Prostate gland (tissue), 2 donors: Measurements from ENCODE around the gene GAMT. TPM values are rescaled to one million over a fixed set of nuclear protein-coding genes. Genes with fewer than 3 reads are reported as not detected.

ENCODE experiments used
- DNase-seq: peaks from one replicate; pipeline ENCODE4 v3.0.0-alpha.2; 2019; ENCODE audit warnings: low spot score
- H3K27ac ChIP-seq, 2 donors: fragments of 200-600 bp; sonication (generic); 2 replicates each; pipeline ENCODE4 v1.5.1; 2017 to 2019
- H3K27me3 ChIP-seq: fragments of 200-600 bp; sonication (generic); replicated peaks from 2 replicates; pipeline ENCODE4 v1.5.1; 2019; ENCODE audit not compliant: insufficient read depth
- H3K36me3 ChIP-seq, 2 donors: fragments of 200-600 bp; sonication (generic); 1 replicate in 1 of 2; 2 replicates in 1 of 2; pipeline versions ENCODE4 v1.5.1 to v1.8.1; 2017 to 2019
- H3K4me1 ChIP-seq: fragments of 200-600 bp; sonication (generic); replicated peaks from 2 replicates; pipeline ENCODE4 v1.5.1; 2019
- H3K4me3 ChIP-seq, 2 donors: fragments of 200-600 bp; sonication (generic); 2 replicates each; pipeline ENCODE4 v1.5.1; 2017 to 2019
- H3K9me3 ChIP-seq: fragments of 200-600 bp; sonication (generic); 2 replicates; pipeline ENCODE4 v1.5.1; 2017
- CTCF ChIP-seq, 4 experiments: fragments of 200-600 bp in 2 of 4; fragments of 450-650 bp in 2 of 4; sonication (generic) in 2 of 4; IDR thresholded peaks; 1 replicate in 3 of 4; 2 replicates in 1 of 4; pipeline ENCODE4 v1.5.1; 2016 to 2019; ENCODE audit warnings: antibody characterized with exemption in 4 of 4, mild to moderate bottlenecking in 2 of 4, moderate library complexity in 2 of 4
- POLR2A ChIP-seq: fragments of 450-650 bp; IDR thresholded peaks from one replicate; pipeline ENCODE4 v1.6.1; 2016; ENCODE audit warnings: antibody characterized with exemption, mild to moderate bottlenecking
- POLR2AphosphoS5 ChIP-seq: sonication (generic); formaldehyde crosslinking; IDR thresholded peaks from one replicate; pipeline ENCODE4 v1.6.1; 2017; ENCODE audit warnings: antibody characterized with exemption
- WGBS: methylation state at CpG from one replicate; pipeline ENCODE4 v1.1.5; 2018; 5-methylcytosine and 5-hydroxymethylcytosine counted together
- intact Hi-C: fragments of 100-400 bp; cut with DNase I; formaldehyde crosslinking; loops from one replicate; pipeline ENCODE4 v1.14.2; 2022
- total RNA-seq, 2 donors: library from RNA; depleted of rRNA; stranded (reverse); fragments of >200 nt; gene quantifications; one replicate each; pipeline ENCODE4 v1.1.0, GENCODE V29; 2016

Gene GAMT
- total RNA-seq, 2 donors from 2014 or later = 100 to 183 TPM

- Histone ChIP-seq H3K4me3 (peak overlapping the region; percentile 95 to 98), H3K27me3 (no peaks in the 10 kb centered on the region), H3K9me3 (no peaks in the 10 kb centered on the region), H3K4me1 (peaks cover 43% of the 10 kb centered on the region), H3K27ac (peak overlapping the region; percentile 95 to 96), H3K36me3 (no peaks in the 10 kb centered on the region)
- DNase-seq = no peak
- TF ChIP-seq POLR2AphosphoS5 (no peak), POLR2A (no peak), CTCF (IDR thresholded peaks at IDR 0.05) (no peak)
- 42% methylated on average over 26 of the region's 33 CpGs for WGBS
- intact Hi-C loops = loop anchor here (10.0 kb wide), 2 partner anchors 95 to 135 kb away; partner anchors contain the start of gene FAM174C
Measured at GRCh38 chr19:1409204-1410005, 8.1 kb upstream of the GAMT start.

- H3K27me3 ChIP-seq = no peaks in the 10 kb centered on the region
- intact Hi-C loops = loop anchor here (10.0 kb wide), 2 partner anchors 94 to 134 kb away; partner anchors contain the start of gene FAM174C
- no peaks in the 10 kb centered on the region for H3K9me3 ChIP-seq
- H3K36me3 ChIP-seq = no peaks in the 10 kb centered on the region
- no peak for DNase-seq
- TF ChIP-seq POLR2AphosphoS5 (no peak), CTCF (IDR thresholded peaks at IDR 0.05) (no peak), POLR2A (no peak)
- peak overlapping the region; percentile 95 to 98 for H3K4me3 ChIP-seq
- H3K27ac ChIP-seq = peak overlapping the region; percentile 95 to 96
- peaks cover 43% of the 10 kb centered on the region for H3K4me1 ChIP-seq
- WGBS = 1% methylated on average over 49 of the region's 69 CpGs
Measured at GRCh38 chr19:1408300-1409203, 7.2 kb upstream of the GAMT start.

GRCh38 chr19:1407528-1408299, 6.4 kb upstream of the GAMT start, which contains the start of gene DAZAP1:
Gene DAZAP1, plus strand, starts transcription at chr19:1407586. Its CDS starts 188 bp downstream, at chr19:1407774.
- 0% methylated on average over 27 of the region's 121 CpGs for WGBS
- H3K9me3 ChIP-seq = no peaks in the 10 kb centered on the region
- DNase-seq = no peak
- H3K36me3 ChIP-seq = no peaks in the 10 kb centered on the region
- no peaks in the 10 kb centered on the region for H3K27me3 ChIP-seq
- H3K4me3 ChIP-seq = peak within 1 kb of the TSS; percentile 95 to 98
- intact Hi-C loops = loop anchor here (10.0 kb wide), 2 partner anchors 93 to 133 kb away; partner anchors contain the start of gene FAM174C
- no peak for TF ChIP-seq POLR2AphosphoS5
- no peak for TF ChIP-seq POLR2A
- H3K27ac ChIP-seq = peak within 1 kb of the TSS; percentile 95 to 96
- H3K4me1 ChIP-seq = peaks cover 37% of the 10 kb centered on the region

- WGBS = under 1% methylated on average over 69 of the region's 72 CpGs
- intact Hi-C loops = loop anchor here (10.0 kb wide), 2 partner anchors 92 to 132 kb away; partner anchors contain the start of gene FAM174C
- no peaks in the 10 kb centered on the region for H3K27me3 ChIP-seq
- peak overlapping the region; percentile 90 to 96 for H3K27ac ChIP-seq
- DNase-seq = peak; percentile 99
- peak; percentile 85 for TF ChIP-seq POLR2AphosphoS5
- peak; percentile 54 for TF ChIP-seq POLR2A
- peak in 3 of 4 experiments; percentile 44 to 50 (median 48) for TF ChIP-seq CTCF (IDR thresholded peaks at IDR 0.05)
- H3K4me3 ChIP-seq = peak overlapping the region; percentile 47 to 95
- peaks cover 34% of the 10 kb centered on the region for H3K4me1 ChIP-seq
- H3K36me3 ChIP-seq = no peaks in the 10 kb centered on the region
- H3K9me3 ChIP-seq = no peaks in the 10 kb centered on the region
Measured at GRCh38 chr19:1406774-1407527, 5.6 kb upstream of the GAMT start.
